ENCODE data around the gene OSGEP. TPM values are rescaled to one million over a fixed set of nuclear protein-coding genes. Genes with fewer than 3 reads are reported as not detected.

Gene OSGEP
- total RNA-seq, 1 experiment from 2014 or later = 26.6 TPM

GRCh38 chr14:20492486-20492885, 37.9 kb upstream of the OSGEP start:
- no peaks in the 10 kb centered on the region for H3K9me3 ChIP-seq (ENCODE audit: control insufficient read depth, insufficient read depth, low read depth, low read length)
- in situ Hi-C loops (cut with HindIII; ENCODE audit: low pct_unique_long_range_greater_than_20kb, low sequenced_read_pairs) (no loop called here), intact Hi-C loops (cut with micrococcal nuclease; ENCODE audit: unreplicated experiment) (no loop called here)
- no peak overlapping the region for H3K27ac ChIP-seq (ENCODE audit: low read length)
- ATAC-seq (no peak), DNase-seq (ENCODE audit: low read depth, low spot score) (no peak)
- ChIA-PET POLR2A (no interaction called here), CTCF (no interaction called here)
- no peaks in the 10 kb centered on the region for H3K36me3 ChIP-seq (ENCODE audit: control insufficient read depth, insufficient read depth, low read length)
- no TSS peak for BruUV-seq (replicated peaks)
- no peak overlapping the region for H3K4me3 ChIP-seq (ENCODE audit: low read depth in 2 of 2, low read length in 2 of 2)
- H3K27me3 ChIP-seq (ENCODE audit: control insufficient read depth, insufficient read depth, low read length) = no peaks in the 10 kb centered on the region
- H3K4me1 ChIP-seq (ENCODE audit: control insufficient read depth, insufficient read depth, low read length) = no peaks in the 10 kb centered on the region
- TF ChIP-seq, protein P1, sequence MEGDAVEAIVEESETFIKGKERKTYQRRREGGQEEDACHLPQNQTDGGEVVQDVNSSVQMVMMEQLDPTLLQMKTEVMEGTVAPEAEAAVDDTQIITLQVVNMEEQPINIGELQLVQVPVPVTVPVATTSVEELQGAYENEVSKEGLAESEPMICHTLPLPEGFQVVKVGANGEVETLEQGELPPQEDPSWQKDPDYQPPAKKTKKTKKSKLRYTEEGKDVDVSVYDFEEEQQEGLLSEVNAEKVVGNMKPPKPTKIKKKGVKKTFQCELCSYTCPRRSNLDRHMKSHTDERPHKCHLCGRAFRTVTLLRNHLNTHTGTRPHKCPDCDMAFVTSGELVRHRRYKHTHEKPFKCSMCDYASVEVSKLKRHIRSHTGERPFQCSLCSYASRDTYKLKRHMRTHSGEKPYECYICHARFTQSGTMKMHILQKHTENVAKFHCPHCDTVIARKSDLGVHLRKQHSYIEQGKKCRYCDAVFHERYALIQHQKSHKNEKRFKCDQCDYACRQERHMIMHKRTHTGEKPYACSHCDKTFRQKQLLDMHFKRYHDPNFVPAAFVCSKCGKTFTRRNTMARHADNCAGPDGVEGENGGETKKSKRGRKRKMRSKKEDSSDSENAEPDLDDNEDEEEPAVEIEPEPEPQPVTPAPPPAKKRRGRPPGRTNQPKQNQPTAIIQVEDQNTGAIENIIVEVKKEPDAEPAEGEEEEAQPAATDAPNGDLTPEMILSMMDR (IDR thresholded peaks at IDR 0.05) = no peak
- TF ChIP-seq POLR2AphosphoS5 (IDR thresholded peaks at IDR 0.05; ENCODE audit: low read depth, low read length) = no peak
- no peak for TF ChIP-seq SIN3A (IDR thresholded peaks at IDR 0.05; ENCODE audit: borderline replicate concordance, insufficient read depth, low read depth, low read length)
- no peak for TF ChIP-seq TCF7L2 (IDR thresholded peaks at IDR 0.05; ENCODE audit: low read depth, low read length)
- TF ChIP-seq, protein P2, sequence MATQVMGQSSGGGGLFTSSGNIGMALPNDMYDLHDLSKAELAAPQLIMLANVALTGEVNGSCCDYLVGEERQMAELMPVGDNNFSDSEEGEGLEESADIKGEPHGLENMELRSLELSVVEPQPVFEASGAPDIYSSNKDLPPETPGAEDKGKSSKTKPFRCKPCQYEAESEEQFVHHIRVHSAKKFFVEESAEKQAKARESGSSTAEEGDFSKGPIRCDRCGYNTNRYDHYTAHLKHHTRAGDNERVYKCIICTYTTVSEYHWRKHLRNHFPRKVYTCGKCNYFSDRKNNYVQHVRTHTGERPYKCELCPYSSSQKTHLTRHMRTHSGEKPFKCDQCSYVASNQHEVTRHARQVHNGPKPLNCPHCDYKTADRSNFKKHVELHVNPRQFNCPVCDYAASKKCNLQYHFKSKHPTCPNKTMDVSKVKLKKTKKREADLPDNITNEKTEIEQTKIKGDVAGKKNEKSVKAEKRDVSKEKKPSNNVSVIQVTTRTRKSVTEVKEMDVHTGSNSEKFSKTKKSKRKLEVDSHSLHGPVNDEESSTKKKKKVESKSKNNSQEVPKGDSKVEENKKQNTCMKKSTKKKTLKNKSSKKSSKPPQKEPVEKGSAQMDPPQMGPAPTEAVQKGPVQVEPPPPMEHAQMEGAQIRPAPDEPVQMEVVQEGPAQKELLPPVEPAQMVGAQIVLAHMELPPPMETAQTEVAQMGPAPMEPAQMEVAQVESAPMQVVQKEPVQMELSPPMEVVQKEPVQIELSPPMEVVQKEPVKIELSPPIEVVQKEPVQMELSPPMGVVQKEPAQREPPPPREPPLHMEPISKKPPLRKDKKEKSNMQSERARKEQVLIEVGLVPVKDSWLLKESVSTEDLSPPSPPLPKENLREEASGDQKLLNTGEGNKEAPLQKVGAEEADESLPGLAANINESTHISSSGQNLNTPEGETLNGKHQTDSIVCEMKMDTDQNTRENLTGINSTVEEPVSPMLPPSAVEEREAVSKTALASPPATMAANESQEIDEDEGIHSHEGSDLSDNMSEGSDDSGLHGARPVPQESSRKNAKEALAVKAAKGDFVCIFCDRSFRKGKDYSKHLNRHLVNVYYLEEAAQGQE (IDR thresholded peaks at IDR 0.05; ENCODE audit: insufficient read depth in 1 of 2, low read depth in 2 of 2, low read length in 1 of 2) = no peak

DNA sequence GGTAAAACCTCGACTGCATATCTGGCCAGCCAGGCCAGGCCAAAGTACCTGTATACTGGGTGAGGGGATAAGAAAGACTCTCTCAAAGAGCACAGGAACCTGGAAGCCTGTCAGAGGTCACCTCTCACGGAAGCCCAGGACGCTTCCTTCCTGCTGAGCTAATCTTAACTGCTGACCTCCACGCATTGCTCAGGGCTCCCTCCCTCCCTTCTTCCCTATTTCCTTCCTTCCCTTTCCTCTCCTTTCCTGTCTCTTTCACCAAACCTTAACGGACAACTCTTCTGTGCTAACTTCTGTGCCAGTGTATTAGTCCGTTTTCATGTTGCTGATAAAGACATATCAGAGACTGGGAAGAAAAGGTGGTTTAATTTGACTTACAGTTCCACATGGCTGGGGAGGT, 36.0 kb upstream of the OSGEP start:
- TF ChIP-seq, protein P2 (IDR thresholded peaks at IDR 0.05; ENCODE audit: insufficient read depth in 1 of 2, low read depth in 2 of 2, low read length in 1 of 2) = no peak
- no peak for TF ChIP-seq POLR2AphosphoS5 (IDR thresholded peaks at IDR 0.05; ENCODE audit: low read depth, low read length)
- TF ChIP-seq, protein P1 (IDR thresholded peaks at IDR 0.05) = no peak
- TF ChIP-seq SIN3A (IDR thresholded peaks at IDR 0.05; ENCODE audit: borderline replicate concordance, insufficient read depth, low read depth, low read length) = no peak
- TF ChIP-seq TCF7L2 (IDR thresholded peaks at IDR 0.05; ENCODE audit: low read depth, low read length) = no peak

More for the DNA sequence above, 36.0 kb upstream of the OSGEP start:
- Histone ChIP-seq H3K27me3 (ENCODE audit: control insufficient read depth, insufficient read depth, low read length) (no peaks in the 10 kb centered on the region), H3K4me3 (ENCODE audit: low read depth in 2 of 2, low read length in 2 of 2) (no peak overlapping the region), H3K36me3 (ENCODE audit: control insufficient read depth, insufficient read depth, low read length) (no peaks in the 10 kb centered on the region), H3K4me1 (ENCODE audit: control insufficient read depth, insufficient read depth, low read length) (no peaks in the 10 kb centered on the region), H3K27ac (ENCODE audit: low read length) (no peak overlapping the region), H3K9me3 (ENCODE audit: control insufficient read depth, insufficient read depth, low read depth, low read length) (no peaks in the 10 kb centered on the region)
- intact Hi-C loops (cut with micrococcal nuclease; ENCODE audit: unreplicated experiment) = no loop called here
- ATAC-seq (no peak), DNase-seq (ENCODE audit: low read depth, low spot score) (no peak)
- ChIA-PET POLR2A (no interaction called here), CTCF (no interaction called here)
- BruUV-seq (replicated peaks) = no TSS peak
- in situ Hi-C loops (cut with HindIII; ENCODE audit: low pct_unique_long_range_greater_than_20kb, low sequenced_read_pairs) = no loop called here

Measured in Panc1 (cell line).